GM18517 (cell line): ENCODE data around the gene MYH9.

Experiments used
- ATAC-seq: cut with Tn5 transposase; IDR thresholded peaks from one replicate; pipeline ENCODE4 v1.9.1; 2021; ENCODE audit warnings: mild to moderate bottlenecking, moderate library complexity; ENCODE audit not compliant: unreplicated experiment

The MYH9 gene

DNA sequence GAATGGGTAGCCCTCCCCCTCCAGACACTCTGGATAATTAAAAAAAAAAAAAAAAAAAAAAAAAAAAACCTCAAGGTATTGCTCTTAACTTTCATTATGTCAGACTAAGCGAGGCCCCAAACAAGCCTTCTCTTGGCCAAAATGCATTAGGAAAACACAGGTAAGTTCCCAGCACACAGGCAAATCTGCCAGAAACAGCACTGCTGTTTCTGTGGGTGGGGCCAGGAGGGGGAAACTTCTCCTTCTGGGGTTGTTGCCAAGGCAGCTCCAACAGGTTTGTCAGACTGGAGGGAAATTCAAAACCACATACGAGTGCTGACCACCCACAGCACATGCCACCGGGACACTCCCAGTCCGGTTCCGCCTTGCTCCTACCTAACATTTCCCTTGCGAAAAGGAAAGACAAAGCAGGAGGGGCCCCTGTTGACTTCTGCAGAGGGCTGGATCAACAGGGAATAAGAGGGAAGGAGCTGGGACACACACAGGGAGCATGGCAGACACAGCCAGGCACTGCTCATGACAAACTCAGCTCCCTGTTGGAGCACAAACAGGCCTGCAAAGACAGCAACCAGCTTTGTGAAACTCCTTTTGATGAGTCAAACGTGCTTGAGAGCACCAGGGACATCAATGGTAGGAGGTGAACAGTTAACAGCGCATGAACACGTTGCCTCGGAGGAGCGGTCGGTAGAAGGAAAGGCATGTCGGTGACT lies 55.0 kb downstream of the MYH9 start:
- no peak for ATAC-seq

DNA sequence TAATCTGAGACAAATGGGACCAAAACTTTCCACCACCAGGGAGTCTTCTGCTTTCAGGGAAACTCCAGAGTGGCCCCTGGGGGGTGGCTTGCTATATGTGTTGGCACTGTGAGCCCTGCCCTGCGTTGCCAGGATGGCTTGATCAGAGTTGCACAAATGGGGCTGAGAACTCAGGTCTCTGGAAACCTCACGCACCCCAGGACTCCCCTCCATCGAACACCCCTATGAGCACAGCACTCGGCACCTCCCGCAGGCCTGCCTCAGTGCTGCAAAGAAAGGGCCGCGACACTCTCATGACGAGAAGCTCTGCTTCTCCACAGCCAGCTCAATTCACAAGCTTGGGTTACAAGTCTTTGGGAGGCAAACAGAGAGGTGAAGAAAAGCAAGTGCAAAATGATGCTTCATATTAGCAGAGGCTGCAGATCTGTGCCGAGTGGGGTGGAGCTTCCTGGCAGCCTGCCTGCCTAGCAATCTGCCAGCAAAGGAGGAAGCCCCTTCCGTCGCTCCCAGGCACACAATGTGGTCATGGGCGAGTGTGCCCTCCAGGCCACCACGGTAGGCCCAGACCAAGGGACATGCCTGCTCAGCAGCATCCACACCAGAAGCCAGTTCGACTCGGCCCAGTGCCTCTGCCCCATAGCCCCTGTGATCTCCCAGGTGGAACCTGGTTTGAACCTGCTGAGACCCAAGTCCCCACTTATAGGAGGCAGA lies 55.7 kb downstream of the MYH9 start:
- ATAC-seq = no peak

DNA sequence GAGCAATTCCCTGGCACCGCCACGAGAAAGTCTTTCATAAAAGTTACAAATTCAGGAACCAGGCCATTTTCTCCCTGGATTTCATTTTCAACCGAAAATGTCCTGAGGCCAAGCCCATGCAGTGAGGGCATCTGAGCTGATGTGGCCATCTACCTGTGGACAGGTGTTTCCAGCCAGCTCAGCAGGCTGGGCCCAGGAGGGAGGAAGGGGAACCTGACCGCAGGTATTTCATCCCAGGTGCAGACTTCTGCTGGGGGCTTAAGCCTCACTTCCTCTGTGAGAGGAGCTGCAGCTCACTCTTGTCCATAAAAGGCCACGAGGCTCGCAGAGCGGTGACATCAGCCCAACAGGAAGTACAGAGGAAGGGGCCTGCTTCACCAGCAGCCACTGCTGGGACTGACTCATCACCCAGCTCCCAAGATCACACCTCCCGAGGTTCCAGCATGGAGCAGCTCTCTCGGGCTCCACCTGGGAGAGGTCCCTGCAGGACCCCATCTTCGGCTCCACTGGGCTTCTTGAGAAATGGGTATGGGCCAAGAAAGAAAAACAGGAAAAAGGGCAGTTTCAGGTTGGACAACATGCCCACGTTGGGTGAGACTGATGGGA lies 56.4 kb downstream of the MYH9 start:
- peak; percentile 53 for ATAC-seq

DNA sequence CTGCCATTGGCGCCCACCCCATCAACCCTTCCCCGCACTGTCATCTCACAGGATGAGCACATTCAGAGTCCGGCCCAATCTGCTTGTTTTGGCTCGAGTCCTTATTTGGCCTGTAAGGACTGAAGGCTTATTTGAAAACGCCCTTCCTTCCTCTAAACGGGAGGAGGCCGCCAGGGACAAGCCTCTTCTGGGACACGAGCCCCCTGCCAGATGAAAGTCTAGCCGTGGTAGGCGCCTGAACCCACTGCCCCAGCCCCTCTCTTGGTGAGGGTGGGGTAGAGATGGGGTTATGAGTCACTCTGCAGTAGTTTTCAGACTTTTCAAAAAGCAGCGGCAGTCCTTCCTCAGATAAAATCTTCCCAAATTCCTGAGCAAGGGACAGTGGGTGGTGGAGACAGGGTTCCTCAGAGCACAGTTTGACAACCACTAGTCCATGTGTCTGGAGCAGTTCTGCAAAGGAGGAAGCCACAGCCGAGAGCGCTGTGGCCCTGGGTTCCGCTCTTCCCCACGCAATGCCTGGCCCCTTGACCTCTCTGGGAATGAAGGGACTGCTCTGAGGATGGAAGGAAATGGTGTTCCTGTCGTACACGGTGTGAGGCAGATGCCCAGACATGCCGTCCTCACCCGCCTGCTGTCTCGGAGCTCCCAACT lies 57.0 kb downstream of the MYH9 start:
- ATAC-seq = no peak

DNA sequence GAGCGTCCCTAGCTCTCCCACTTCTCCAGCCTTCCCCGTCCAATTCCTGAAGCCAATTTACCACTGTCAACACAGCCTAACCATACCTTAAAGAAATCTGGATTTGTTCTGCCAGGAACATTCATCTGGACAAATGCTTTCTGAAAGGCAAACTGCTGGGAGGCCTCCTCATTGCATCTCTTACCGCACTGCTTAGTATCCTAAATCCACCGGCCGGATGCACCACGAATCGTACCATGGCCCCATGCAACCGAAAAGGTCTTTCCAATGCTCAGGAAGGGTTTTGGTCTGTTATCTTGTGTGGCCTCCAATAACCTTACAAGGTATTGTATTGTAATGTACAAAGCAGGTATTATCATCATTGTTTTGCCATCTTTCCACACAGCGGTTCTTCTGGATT lies 57.6 kb downstream of the MYH9 start:
- no peak for ATAC-seq

DNA sequence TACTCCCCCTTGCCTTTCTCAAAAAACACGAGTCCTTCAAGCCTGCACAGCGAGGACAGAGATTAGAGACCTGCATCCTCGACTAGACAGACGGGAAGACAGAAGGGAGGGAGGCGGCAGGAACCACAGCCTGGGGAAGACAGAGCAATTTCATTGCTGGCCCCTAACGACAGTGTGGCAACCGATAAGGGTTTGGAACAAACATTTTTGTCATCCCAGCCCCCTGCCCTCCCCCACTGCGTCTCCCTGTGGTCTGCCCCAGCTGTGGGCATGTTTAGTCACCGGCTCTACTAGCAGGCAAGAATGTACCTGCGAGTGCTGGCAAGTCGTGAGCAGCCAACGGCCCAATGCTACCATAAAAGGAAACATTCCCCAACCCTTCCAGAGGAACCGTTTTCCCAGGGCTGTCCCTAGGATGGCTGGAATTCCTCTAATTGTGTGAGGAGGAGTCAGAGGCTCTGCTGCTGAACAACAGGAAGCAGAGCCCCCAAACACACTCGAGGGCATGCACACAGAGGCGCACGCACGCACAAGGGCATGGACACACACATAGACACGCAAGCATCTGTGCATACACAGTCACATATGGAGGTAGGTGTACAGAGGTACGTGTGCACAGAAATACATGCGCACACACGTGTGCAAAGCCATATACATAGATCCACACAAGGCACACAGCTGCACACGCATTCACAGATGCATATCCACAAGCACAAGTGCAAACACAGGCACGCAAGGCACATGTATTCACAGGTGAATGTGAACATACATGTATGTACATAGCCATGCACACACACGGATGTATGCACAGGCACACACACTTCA lies 58.3 kb downstream of the MYH9 start:
- no peak for ATAC-seq

DNA sequence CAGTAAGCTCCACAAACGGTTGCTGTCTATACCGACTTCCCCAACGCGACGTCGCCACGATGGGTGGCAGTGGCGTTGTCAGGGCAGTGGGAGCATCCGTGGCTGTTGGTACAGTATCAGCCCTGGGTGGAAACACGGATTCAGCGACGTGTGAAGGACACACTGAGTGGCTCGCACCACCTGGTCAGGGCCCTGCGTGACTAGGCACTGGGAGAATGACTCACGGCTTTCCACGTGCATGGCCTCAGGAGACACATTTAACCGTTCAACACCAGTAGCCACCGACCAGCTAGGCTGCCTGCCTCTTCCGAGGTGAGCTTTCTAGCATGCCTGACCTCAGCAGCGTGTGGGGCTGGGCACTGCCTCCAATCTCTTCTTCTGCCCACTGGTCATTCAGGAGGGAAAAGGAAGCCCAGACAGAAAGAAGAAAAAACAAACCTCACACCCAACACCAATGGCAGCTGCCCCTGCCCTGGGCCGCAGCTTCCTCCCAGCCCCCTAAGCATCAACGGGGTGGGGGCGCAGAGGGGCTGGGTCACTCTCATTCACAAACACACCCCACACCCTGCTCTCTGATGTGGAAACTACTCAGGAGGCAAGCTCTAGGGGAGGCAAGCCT lies 59.0 kb downstream of the MYH9 start:
- no peak for ATAC-seq

DNA sequence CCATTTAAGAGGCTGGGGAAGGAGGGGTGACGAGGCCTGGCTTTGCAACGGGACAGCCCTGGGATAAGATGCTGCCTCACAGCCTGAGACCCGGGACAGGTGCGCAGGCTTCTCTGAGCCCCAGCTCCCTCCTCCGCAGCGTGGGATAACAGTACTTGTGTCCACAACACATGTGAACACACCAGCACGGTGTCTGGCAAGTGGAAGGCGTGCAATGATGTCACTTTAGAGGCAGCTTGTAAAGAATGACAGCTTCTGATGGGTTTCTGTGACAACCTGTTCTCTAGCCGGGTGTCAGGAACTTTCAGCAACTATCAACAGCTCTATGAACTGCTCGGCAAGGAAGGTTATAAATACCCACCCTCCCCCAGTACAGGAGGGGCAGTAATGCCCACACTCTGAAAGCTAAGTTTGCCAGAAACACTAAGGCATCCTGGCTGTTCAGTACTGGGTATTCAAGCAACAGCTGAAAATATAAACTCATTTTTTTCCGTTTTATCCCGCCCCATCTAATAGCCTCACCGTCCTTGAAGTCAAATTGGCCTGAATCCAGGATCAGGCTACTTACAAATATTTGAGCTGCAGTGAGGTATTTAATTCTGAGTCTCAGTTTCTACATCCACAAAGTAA lies 59.7 kb downstream of the MYH9 start:
- no peak for ATAC-seq

DNA sequence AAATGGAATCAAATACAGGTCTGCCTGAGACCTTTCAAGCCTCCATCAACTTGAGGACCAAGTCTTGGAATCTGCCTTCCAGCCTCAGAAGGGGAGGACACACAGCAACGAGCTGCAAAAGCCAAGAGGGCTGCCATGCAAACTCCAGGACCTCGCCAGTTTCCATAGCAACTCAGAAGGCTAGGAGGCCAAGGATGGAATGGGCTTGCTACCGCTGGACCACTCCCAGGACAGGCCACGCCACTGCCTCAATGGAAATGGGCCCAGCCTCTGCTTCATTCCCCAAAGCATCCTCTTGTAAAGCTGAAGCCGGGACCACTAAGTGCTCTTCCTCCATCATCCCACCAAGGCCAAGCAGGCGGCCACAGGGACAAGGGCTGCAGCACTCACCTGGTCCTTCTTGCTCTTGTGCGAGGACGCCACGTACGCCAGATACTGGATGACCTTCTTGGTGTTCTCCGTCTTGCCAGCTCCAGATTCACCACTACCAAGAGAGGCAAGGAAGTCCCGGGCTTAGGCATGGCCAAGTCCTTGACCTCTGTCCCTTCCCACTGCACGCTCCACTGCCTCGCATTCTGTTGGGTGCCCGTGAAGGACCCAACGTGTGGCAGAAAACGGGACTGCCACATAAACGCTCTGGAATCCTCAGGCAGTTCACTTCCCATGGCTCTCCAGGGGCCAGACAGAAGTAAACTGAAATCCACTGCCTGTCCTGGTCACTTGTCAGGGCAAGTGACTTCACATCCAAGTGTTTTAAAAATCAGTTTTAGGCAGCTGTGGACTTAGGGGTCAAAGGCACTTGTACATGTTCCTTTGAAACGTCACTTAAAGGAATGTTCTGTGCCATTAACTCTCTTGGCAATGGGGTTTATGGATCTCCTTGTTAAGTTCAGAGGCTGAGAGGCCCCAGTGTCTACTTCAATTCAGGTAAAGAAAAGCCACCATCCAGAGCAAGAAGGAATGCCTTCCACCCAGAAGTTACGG lies 61.3 kb downstream of the MYH9 start:
- no peak for ATAC-seq

DNA sequence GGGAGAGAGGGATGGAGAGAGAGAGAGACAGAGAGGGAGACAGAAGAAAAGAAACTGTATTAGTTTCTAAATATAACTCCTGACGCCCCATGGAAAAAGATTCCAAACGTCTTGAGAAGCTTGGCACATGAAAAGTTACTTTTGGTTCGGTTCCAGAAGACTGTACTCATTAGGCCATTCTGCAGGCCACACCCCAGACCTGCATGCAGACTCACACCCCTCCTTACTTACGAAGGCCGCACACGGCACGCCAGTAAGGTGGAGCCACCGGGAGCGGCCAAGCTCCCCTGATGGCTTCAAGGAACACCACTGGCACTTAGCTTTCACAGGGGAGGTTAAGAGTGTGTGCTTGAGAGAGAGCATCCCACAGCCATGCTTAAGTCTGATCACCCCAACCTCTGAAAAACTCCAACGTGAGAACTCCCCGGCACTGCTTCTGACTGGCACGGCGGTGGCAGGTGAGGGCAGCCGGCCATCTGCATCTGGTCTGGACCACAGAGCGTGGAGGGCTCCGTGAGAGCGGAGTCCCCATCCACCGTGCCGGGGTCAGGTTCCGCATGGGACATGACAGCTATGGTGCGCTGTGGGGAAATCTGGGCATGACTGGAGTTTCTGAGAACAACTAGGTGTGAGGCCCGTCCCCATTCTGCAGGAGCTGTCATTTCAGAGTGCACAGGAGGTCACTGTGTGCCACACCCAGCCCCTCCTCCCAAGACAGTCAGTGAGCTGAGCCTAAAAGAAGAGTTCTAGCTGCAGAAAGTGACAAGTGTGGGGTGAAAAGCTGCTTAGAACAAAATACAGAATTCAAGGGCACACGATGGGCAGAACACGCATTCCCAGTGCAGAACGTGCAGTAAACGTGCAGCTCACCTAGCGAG lies 62.4 kb downstream of the MYH9 start:
- ATAC-seq = no peak

DNA sequence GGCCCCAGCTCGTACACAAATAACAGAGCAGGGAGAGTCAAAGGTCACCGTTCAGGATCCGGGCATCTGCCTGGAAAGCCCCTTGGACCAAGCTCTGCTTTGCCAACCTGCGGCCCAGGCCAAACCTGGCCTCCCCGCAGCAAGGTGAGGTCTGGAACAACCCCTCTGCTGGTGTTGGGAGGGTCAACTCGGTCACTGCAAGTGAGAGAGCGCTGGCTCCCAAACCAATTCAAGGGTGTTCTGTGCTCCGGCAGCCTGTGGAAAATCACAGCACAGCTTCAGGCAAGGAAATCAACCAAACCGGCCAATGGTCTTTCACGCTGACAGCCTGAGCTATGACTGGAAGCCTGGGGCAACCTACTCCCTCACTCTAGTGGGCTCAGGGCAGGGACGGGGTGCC lies 63.4 kb downstream of the MYH9 start:
- no peak for ATAC-seq

DNA sequence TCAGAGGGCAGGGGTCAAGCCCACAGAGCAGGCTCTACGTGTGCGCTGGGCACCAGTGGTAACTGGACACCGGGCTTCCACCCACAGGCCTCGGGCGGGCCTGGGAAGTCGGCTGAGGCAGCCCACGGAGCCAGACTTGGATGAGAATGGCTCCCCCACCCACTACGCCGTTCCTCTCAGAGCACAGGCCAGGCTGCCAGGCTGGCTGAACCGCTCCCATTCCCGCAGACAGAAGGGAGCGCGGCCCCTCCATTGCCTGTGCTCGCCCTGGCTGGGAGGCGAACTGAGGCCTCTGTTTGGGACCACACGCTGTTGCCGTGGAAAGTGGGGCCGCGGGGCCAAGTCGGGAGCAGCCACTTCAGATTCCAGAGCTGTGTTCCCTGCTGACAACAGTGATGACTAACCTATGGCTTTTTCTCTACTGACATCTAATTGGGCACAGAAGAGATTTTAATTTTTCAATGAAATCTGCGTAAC lies 63.9 kb downstream of the MYH9 start:
- ATAC-seq = no peak

DNA sequence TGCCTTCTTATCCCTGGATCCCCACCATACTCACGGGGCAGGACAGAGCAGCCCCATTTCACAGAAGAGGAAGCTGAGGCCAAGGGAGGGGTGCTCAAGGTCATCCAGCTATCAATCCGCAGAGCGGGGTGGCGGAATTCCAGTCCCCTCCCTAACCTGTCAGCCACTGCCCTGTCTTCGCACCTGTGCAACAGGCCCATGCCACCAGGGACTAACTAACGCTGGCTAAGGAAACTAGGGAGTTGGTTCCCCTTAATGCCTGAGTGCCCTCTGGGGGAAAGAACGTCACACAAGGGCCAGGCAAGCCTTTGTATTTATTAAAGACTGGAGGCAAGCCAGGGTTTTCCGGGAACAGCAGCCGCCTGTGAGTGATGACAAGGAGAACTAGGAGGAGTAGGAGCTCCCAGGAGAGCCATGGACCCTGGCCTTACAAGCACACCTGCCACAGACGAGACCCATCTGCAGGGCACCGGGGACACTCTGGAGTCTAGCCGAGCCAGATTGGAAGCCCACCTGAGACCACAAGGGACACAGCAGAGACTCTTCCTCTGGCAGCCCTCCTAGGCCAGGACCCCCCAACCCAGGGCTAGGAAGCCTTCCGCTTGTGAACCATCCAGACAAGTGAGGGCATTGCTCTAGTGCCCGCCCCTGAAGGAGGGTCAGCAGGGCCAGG lies 64.4 kb downstream of the MYH9 start:
- no peak for ATAC-seq

DNA sequence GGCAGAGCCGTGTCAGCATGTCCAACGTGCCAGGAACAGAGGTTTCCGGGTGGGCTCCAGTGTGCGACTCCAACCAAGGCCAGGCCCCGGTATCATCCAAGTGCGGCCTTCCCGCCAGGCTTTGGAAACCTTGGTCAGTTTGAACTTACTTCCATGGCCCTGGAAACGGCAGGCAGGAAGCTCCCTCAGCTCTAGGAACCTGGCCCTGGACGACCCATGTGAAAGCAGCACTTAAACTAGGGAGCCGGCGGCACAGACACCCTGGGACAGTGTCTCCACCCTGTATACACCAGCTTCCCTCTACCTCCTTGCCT lies 65.2 kb downstream of the MYH9 start:
- no peak for ATAC-seq

DNA sequence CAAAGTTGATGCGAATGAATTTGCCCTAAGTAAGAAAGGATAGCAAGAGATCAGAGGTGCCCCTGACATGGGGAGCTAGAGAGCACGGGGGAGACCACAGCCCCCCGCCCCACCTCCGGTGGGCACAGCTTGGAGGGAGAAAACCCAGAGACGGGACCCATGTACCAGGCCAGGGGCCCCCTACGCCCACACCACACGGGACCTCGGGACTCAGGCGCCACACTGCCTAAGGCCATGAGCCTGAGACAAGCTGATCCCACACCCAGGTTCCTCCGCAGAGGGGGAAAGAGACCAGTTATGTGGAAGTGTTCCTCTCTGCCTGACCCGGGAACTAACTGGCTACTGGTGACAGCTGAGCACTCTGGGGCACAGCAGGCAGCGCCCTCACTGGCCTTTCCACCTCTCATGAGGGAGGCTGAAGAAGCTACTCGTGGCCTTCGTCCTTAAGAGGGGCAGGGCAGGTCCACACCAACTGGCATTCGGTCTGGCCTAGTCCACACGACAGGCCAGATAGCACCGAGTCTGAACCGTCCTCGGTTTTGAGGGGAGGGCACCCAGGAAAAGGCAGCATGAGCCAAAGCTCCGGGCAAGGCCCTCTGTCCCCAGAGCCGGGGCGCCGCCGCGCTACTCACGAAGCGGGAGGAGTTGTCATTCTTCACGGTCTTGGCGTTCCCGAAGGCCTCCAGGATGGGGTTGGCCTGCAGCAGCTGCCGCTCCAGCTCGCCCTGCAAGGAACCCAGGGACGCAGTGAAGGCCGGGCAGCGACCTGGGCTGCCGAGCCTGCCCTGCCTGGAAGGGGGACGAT lies 65.8 kb downstream of the MYH9 start:
- no peak for ATAC-seq

DNA sequence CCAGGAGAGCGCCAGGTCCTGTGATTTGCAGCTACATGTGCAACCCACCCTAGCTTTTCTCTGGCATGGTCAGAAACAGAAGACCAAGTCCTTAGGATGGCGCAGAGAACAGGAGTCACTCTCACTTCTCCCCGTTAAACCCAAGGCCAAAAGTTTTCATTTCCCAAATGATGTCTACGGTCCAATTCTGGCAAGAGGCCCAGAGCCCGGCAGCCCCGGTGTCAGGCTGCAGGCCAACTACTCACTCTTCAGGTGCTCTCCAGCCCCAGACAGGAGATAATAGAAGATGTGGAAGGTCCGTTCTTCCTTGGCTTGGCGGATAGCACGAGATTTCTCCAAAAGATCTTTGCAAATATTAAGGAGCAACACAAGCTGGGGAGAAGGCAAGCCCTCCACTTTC lies 67.2 kb downstream of the MYH9 start:
- ATAC-seq = no peak
